Choroid plexus epithelial cell (primary cell): ENCODE results near the gene ZBTB45.

Experiments
- DNase-seq: peaks from one replicate; pipeline ENCODE4 v3.0.0-alpha.2; 2010; ENCODE audit warnings: low read depth
- H3K4me3 ChIP-seq: 2 replicates; pipeline ENCODE4 v1.5.1; 2011; ENCODE audit warnings: low read depth, mild to moderate bottlenecking, control low read depth, low read length, moderate library complexity
- CTCF ChIP-seq: conservative IDR thresholded peaks from 2 replicates; pipeline ENCODE4 v1.5.1; 2011; ENCODE audit warnings: low read depth, mild to moderate bottlenecking, control low read depth, inconsistent platforms, low read length, moderate library complexity

ZBTB45 gene

GRCh38 chr19:58469241-58470013 lies 50.2 kb downstream of the ZBTB45 start:
- TF ChIP-seq CTCF, result no peak
- DNase-seq, result no peak
- no peak overlapping the region for H3K4me3 ChIP-seq

GRCh38 chr19:58468216-58468839 lies 51.3 kb downstream of the ZBTB45 start:
- peak overlapping the region; percentile 33 for H3K4me3 ChIP-seq
- DNase-seq, result peak; percentile 39
- TF ChIP-seq CTCF, result peak; percentile 2

GRCh38 chr19:58466760-58467589 lies 52.6 kb downstream of the ZBTB45 start, which contains the start of gene ZNF324:
Gene ZNF324, plus strand, starts transcription at chr19:58467080. Its CDS starts 2,106 bp downstream, at chr19:58469186.
- peak within 1 kb of the TSS; percentile 91 for H3K4me3 ChIP-seq
- peak; percentile 6 for TF ChIP-seq CTCF
- DNase-seq, result peak; percentile 96

- no peak for DNase-seq
- peak overlapping the region; percentile 91 for H3K4me3 ChIP-seq
Measured at GRCh38 chr19:58466089-58466759, 53.4 kb downstream of the ZBTB45 start.

More at GRCh38 chr19:58466089-58466759, 53.4 kb downstream of the ZBTB45 start:
- no peak for TF ChIP-seq CTCF
